OCI-LY7 (cell line): ENCODE data around the gene TBX6. TPM values are rescaled to one million over a fixed set of nuclear protein-coding genes. Genes with fewer than 3 reads are reported as not detected.
A peak's percentile ranks its signal among the peaks of the same experiment; 100 is the strongest.

ENCODE experiments used
- BruUV-seq: library from RNA; stranded (reverse); fragments of 400-500 nt; replicated peaks from 2 replicates; lab custom pipeline; 2021; lab: Mats Ljungman, UMichigan
- CTCF ChIA-PET: fragments of 300-600 bp; sonication (Branson Sonifier 250); formaldehyde crosslinking; loops from one replicate; lab custom pipeline; 2022; ENCODE audit warnings: antibody characterized with exemption; ENCODE audit not compliant: unreplicated experiment; lab: Charles Lee
- POLR2A ChIA-PET: fragments of 300-600 bp; sonication (Branson Sonifier 250); formaldehyde crosslinking; loops from one replicate; lab custom pipeline; 2022; ENCODE audit warnings: antibody characterized with exemption; lab: Charles Lee
- DNase-seq: peaks from one replicate; pipeline ENCODE4 v3.0.0-alpha.2; 2015; ENCODE audit warnings: low spot score
- H2AFZ ChIP-seq: fragments of 200-600 bp; sonication (generic), shearing (Covaris generic); 2 replicates; pipeline ENCODE4 v1.6.1; 2014; ENCODE audit warnings: mild to moderate bottlenecking, antibody characterized with exemption, low read length, moderate library complexity
- H3K27ac ChIP-seq: fragments of 200-600 bp; sonication (generic); 2 replicates; pipeline ENCODE4 v1.5.1; 2014; ENCODE audit warnings: mixed run types, low read depth, mild to moderate bottlenecking, moderate library complexity, low read length, inconsistent platforms; ENCODE audit not compliant: poor library complexity, severe bottlenecking
- H3K36me3 ChIP-seq: fragments of 200-600 bp; sonication (generic); 2 replicates; pipeline ENCODE4 v1.6.1; 2014; ENCODE audit warnings: mild to moderate bottlenecking, antibody characterized with exemption, low read length, moderate library complexity, mixed read lengths; ENCODE audit not compliant: insufficient read depth
- H3K4me1 ChIP-seq: fragments of 200-600 bp; sonication (generic); 2 replicates; pipeline ENCODE4 v1.5.1; 2014; ENCODE audit warnings: mild to moderate bottlenecking, low read length; ENCODE audit not compliant: insufficient read depth, poor library complexity, severe bottlenecking
- H3K4me2 ChIP-seq: fragments of 200-600 bp; sonication (generic); 2 replicates; pipeline ENCODE4 v1.6.1; 2014; ENCODE audit warnings: mild to moderate bottlenecking, low read length
- H3K4me3 ChIP-seq: fragments of 200-600 bp; sonication (generic); 2 replicates; pipeline ENCODE4 v1.5.1; 2014; ENCODE audit warnings: mild to moderate bottlenecking, low read depth, low read length; ENCODE audit not compliant: poor library complexity, severe bottlenecking
- H3K79me2 ChIP-seq: fragments of 200-600 bp; sonication (generic); 2 replicates; pipeline ENCODE4 v1.6.1; 2016; ENCODE audit warnings: low read depth, mild to moderate bottlenecking, low read length, moderate library complexity, mixed read lengths; ENCODE audit not compliant: insufficient read depth
- H3K9me2 ChIP-seq: fragments of 200-600 bp; sonication (generic); 2 replicates; pipeline ENCODE4 v1.6.1; 2016; ENCODE audit warnings: mild to moderate bottlenecking, low read length, mixed read lengths; ENCODE audit not compliant: insufficient read depth
- H3K9me3 ChIP-seq: fragments of 200-600 bp; sonication (generic); 2 replicates; pipeline ENCODE4 v1.6.1; 2014; ENCODE audit warnings: mild to moderate bottlenecking, mixed run types, low read length, mixed read lengths
- H4K20me1 ChIP-seq: fragments of 200-600 bp; sonication (generic); 2 replicates; pipeline ENCODE4 v1.6.1; 2014; ENCODE audit warnings: mild to moderate bottlenecking, antibody characterized with exemption, low read length, moderate library complexity, mixed read lengths; ENCODE audit not compliant: insufficient read depth
- EZH2phosphoT487 ChIP-seq: fragments of 200-600 bp; sonication (generic); IDR thresholded peaks from 2 replicates; pipeline ENCODE4 v1.6.1; 2018; ENCODE audit warnings: low read depth, borderline replicate concordance, mild to moderate bottlenecking, mixed run types, antibody characterized with exemption, low read length, moderate library complexity, mixed read lengths
- intact Hi-C: fragments of 100-400 bp; cut with micrococcal nuclease; formaldehyde crosslinking; loops from one replicate; pipeline ENCODE4 v1.10.0; 2022; ENCODE audit not compliant: unreplicated experiment
- total RNA-seq, 2 experiments: library from RNA; depleted of rRNA in 1 of 2; stranded (reverse); fragments of >200 nt in 1 of 2; shearing (Covaris generic) in 1 of 2; gene quantifications; 2 replicates each; pipeline ENCODE4 v1.2.3, GENCODE V29; 2014 to 2022
- TF ChIP-seq, protein P1 (sequence below): fragments of 200-600 bp; sonication (generic); conservative IDR thresholded peaks from 2 replicates; pipeline ENCODE4 v1.5.1; 2014; ENCODE audit warnings: mild to moderate bottlenecking, antibody characterized with exemption, low read length, moderate library complexity, mixed read lengths

The TBX6 gene
- total RNA-seq, 2 experiments from 2014 or later = 1.4 to 3.7 TPM

DNA sequence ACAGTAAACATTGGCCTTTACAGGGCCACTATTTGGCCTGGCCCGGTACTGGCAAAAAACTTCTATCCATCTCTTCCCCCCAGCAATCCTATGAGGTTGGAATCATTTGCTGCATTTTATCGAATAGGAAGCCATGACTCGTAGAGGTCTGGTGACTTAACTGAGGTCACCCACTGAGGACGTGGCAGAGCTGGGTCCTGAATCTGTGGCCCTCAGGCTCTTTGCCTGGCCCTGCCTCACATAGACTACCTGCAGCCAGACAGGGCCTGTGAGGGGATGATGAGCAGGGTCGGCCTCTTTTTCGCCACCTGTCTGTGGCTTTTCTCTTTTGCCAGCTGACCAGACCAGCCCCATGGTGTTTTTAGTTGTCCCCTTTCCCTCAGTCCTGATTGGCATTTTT lies 14.1 kb downstream of the TBX6 start:
- TF ChIP-seq, protein P1, sequence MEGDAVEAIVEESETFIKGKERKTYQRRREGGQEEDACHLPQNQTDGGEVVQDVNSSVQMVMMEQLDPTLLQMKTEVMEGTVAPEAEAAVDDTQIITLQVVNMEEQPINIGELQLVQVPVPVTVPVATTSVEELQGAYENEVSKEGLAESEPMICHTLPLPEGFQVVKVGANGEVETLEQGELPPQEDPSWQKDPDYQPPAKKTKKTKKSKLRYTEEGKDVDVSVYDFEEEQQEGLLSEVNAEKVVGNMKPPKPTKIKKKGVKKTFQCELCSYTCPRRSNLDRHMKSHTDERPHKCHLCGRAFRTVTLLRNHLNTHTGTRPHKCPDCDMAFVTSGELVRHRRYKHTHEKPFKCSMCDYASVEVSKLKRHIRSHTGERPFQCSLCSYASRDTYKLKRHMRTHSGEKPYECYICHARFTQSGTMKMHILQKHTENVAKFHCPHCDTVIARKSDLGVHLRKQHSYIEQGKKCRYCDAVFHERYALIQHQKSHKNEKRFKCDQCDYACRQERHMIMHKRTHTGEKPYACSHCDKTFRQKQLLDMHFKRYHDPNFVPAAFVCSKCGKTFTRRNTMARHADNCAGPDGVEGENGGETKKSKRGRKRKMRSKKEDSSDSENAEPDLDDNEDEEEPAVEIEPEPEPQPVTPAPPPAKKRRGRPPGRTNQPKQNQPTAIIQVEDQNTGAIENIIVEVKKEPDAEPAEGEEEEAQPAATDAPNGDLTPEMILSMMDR = no peak
- TF ChIP-seq EZH2phosphoT487 = no peak
- intact Hi-C loops = no loop called here
- no peak for DNase-seq
- Histone ChIP-seq H4K20me1 (peaks cover 5% of the 10 kb centered on the region), H3K9me3 (no peaks in the 10 kb centered on the region), H3K79me2 (peaks cover 37% of the 10 kb centered on the region), H3K4me2 (peak overlapping the region; percentile 99; the same call in 1 of the 2 replicates), H3K9me2 (no peaks in the 10 kb centered on the region), H3K36me3 (peaks cover 75% of the 10 kb centered on the region), H2AFZ (no peak overlapping the region), H3K27ac (no peak overlapping the region), H3K4me3 (no peak overlapping the region), H3K4me1 (peaks cover 26% of the 10 kb centered on the region)
- ChIA-PET POLR2A (interaction anchor here (0.7 to 1.5 kb wide), 3 partner anchors 14 to 258 kb away, joined by 3 read pairs; partner anchors contain the start of genes INO80E and TBX6), CTCF (no interaction called here)
- BruUV-seq = no TSS peak

DNA sequence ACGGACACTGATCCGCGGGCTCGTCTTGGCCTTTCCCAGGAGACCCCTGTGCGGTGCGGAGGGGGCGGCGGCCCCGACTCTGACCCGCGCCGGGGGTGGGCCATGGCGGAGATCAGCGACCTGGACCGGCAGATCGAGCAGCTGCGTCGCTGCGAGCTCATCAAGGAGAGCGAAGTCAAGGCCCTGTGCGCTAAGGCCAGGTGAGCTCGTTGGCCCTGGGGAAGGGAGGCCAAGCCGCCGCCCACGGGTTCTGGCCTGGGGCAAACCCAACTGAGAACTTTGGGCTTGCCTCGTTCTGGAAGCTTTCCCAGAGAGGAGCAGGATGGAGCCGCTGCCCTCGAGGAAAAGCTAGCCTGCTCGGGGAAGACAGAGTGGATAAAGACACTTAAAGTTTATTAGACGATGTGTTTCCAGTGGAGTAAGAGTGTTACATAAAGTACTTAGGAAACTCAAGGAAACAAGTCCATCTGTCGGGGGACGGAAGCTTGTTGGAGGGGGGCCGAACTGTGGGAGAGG lies 15.4 kb downstream of the TBX6 start:
- POLR2A ChIA-PET = interaction anchor here (0.7 to 1.5 kb wide), 4 partner anchors 10 to 80 kb away, joined by 3 to 5 read pairs (median 4); partner anchors contain the start of genes INO80E and TBX6

More for the DNA sequence above, 15.4 kb downstream of the TBX6 start:
- Histone ChIP-seq H2AFZ (peak overlapping the region; percentile 0; the same call in 1 of the 2 replicates), H3K9me3 (no peaks in the 10 kb centered on the region), H3K27ac (peak overlapping the region; percentile 51), H3K79me2 (peaks cover 37% of the 10 kb centered on the region), H3K4me2 (peak overlapping the region; percentile 99), H3K4me1 (peaks cover 26% of the 10 kb centered on the region), H4K20me1 (peaks cover 5% of the 10 kb centered on the region), H3K9me2 (no peaks in the 10 kb centered on the region), H3K36me3 (peaks cover 78% of the 10 kb centered on the region), H3K4me3 (peak overlapping the region; percentile 98)
- TF ChIP-seq, protein P1 = no peak
- no TSS peak for BruUV-seq
- intact Hi-C loops = no loop called here
- CTCF ChIA-PET = no interaction called here
- no peak for DNase-seq
